Measurements from ENCODE around the gene SUN1. TPM values are rescaled to one million over a fixed set of nuclear protein-coding genes. Genes with fewer than 3 reads are reported as not detected.

SUN1 gene
- total and polyA plus RNA-seq, 10 of the 15 experiments (the other 5 are each of a cell fraction or from before 2014, with no cell fraction given): 27.8 to 107 (median 65.8) TPM

GRCh38 chr7:861222-861621 is 28.9 kb downstream of the SUN1 start:
- intact Hi-C loops (cut with micrococcal nuclease; ENCODE audit: unreplicated experiment): no loop called here
- H3K9me3 ChIP-seq (replicated peaks; ENCODE audit: control insufficient read depth, insufficient read depth, low read length): no peaks in the 10 kb centered on the region
- no peaks in the 10 kb centered on the region for H3K4me1 ChIP-seq (ENCODE audit: control insufficient read depth, insufficient read depth, low read length)
- DNase-seq (ENCODE audit: low read depth, low spot score) (no peak), ATAC-seq (no peak), FAIRE-seq (no peak)
- in situ Hi-C loops (cut with MboI): no loop called here
- SMC1A ChIA-PET (ENCODE audit: uncharacterized antibody, unreplicated experiment): no interaction called here
- peaks cover 20 to 43% of the 10 kb centered on the region in 2 experiments for H3K36me3 ChIP-seq (ENCODE audit: control insufficient read depth in 2 of 2, insufficient read depth in 2 of 2, low read length in 1 of 2)
- H2AFZ ChIP-seq (ENCODE audit: control insufficient read depth, low read depth, low read length): no peak overlapping the region
- no peak overlapping the region for H3K4me3 ChIP-seq
- H3K27ac ChIP-seq (ENCODE audit: control insufficient read depth, insufficient read depth): no peak overlapping the region
- RAD21 ChIA-PET (ENCODE audit: unreplicated experiment): no interaction called here
- no peaks in the 10 kb centered on the region for H4K20me1 ChIP-seq (ENCODE audit: control insufficient read depth, insufficient read depth)
- no TSS peak for BruUV-seq (replicated peaks)
- WGBS (ENCODE audit: insufficient coverage, insufficient replicate concordance, low lambda C conversion rate, missing lambda C conversion rate): 96% methylated on average over 9 of the region's 9 CpGs
- CTCF ChIA-PET: interaction anchor here (0.7 kb wide), 1 partner anchor 12 kb away, joined by 3 read pairs; no protein-coding TSS in a partner anchor
- TF ChIP-seq IKZF2 (IDR thresholded peaks at IDR 0.05): no peak
- TF ChIP-seq KDM1A (IDR thresholded peaks at IDR 0.05; ENCODE audit: borderline replicate concordance): no peak
- no peak for TF ChIP-seq POLR2AphosphoS2 (IDR thresholded peaks at IDR 0.05; ENCODE audit: low read depth, low read length)
- no peak for TF ChIP-seq RUNX3 (IDR thresholded peaks at IDR 0.05; ENCODE audit: low read length)
- no peak for TF ChIP-seq NFYB (IDR thresholded peaks at IDR 0.05; ENCODE audit: insufficient read depth, low read depth, low read length)
- H3K79me2 ChIP-seq (ENCODE audit: control insufficient read depth, insufficient read depth, low read length): no peaks in the 10 kb centered on the region
- H3K4me2 ChIP-seq (ENCODE audit: control insufficient read depth, insufficient read depth): no peak overlapping the region
- H3K27me3 ChIP-seq (replicated peaks in 1 of 2; ENCODE audit: control insufficient read depth in 2 of 2, insufficient read depth in 2 of 2, low read length in 1 of 2): no peaks in the 10 kb centered on the region
- POLR2A ChIA-PET: no interaction called here
- H3K9ac ChIP-seq (ENCODE audit: control insufficient read depth, insufficient read depth, low read length): no peak overlapping the region

- H3K4me2 ChIP-seq (ENCODE audit: control insufficient read depth, insufficient read depth): no peak overlapping the region
- no peak overlapping the region for H2AFZ ChIP-seq (ENCODE audit: control insufficient read depth, low read depth, low read length)
- CTCF ChIA-PET: interaction anchor here (3.2 kb wide), 1 partner anchor 11 kb away, joined by 13 read pairs; no protein-coding TSS in a partner anchor
- no peaks in the 10 kb centered on the region for H3K9me3 ChIP-seq (replicated peaks; ENCODE audit: control insufficient read depth, insufficient read depth, low read length)
- intact Hi-C loops (cut with micrococcal nuclease; ENCODE audit: unreplicated experiment) (no loop called here), in situ Hi-C loops (cut with MboI) (no loop called here)
- SMC1A ChIA-PET (ENCODE audit: uncharacterized antibody, unreplicated experiment): interaction anchor here (1.4 kb wide), 1 partner anchor 73 kb away, joined by 4 read pairs; no protein-coding TSS in a partner anchor
- no peak overlapping the region for H3K27ac ChIP-seq (ENCODE audit: control insufficient read depth, insufficient read depth)
- no peaks in the 10 kb centered on the region for H3K4me1 ChIP-seq (ENCODE audit: control insufficient read depth, insufficient read depth, low read length)
- H4K20me1 ChIP-seq (ENCODE audit: control insufficient read depth, insufficient read depth): no peaks in the 10 kb centered on the region
- H3K36me3 ChIP-seq (ENCODE audit: control insufficient read depth in 2 of 2, insufficient read depth in 2 of 2, low read length in 1 of 2): peaks cover 17 to 39% of the 10 kb centered on the region in 2 experiments
- H3K27me3 ChIP-seq (replicated peaks in 1 of 2; ENCODE audit: control insufficient read depth in 2 of 2, insufficient read depth in 2 of 2, low read length in 1 of 2): no peaks in the 10 kb centered on the region
- H3K9ac ChIP-seq (ENCODE audit: control insufficient read depth, insufficient read depth, low read length): no peak overlapping the region
- WGBS (ENCODE audit: insufficient coverage, insufficient replicate concordance, low lambda C conversion rate, missing lambda C conversion rate): 89% methylated on average over 6 of the region's 6 CpGs
- FAIRE-seq (no peak), DNase-seq (ENCODE audit: low read depth, low spot score) (no peak), ATAC-seq (no peak)
- RAD21 ChIA-PET (ENCODE audit: unreplicated experiment): no interaction called here
- no peaks in the 10 kb centered on the region for H3K79me2 ChIP-seq (ENCODE audit: control insufficient read depth, insufficient read depth, low read length)
- H3K4me3 ChIP-seq: no peak overlapping the region
- POLR2A ChIA-PET: no interaction called here
- BruUV-seq (replicated peaks): no TSS peak
- TF ChIP-seq CREM (IDR thresholded peaks at IDR 0.05; ENCODE audit: low read depth): no peak
- TF ChIP-seq ZNF217 (IDR thresholded peaks at IDR 0.05): no peak
- TF ChIP-seq ZNF274 (IDR thresholded peaks at IDR 0.05; ENCODE audit: insufficient read depth, insufficient read length): no peak
- no peak for TF ChIP-seq EED (IDR thresholded peaks at IDR 0.05; ENCODE audit: low read depth)
- TF ChIP-seq YBX1 (IDR thresholded peaks at IDR 0.05): no peak
- no peak for TF ChIP-seq MAX (IDR thresholded peaks at IDR 0.05; ENCODE audit: low read depth, low read length)
- no peak for TF ChIP-seq RBBP5 (conservative IDR thresholded peaks at IDR 0.05)
- no peak for TF ChIP-seq CHD2 (IDR thresholded peaks at IDR 0.05; ENCODE audit: borderline replicate concordance, low read depth, low read length)
- TF ChIP-seq BCL11A (IDR thresholded peaks at IDR 0.05; ENCODE audit: low read depth, low read length): no peak
- no peak for TF ChIP-seq PKNOX1 (IDR thresholded peaks at IDR 0.05)
- no peak for TF ChIP-seq SP1 (IDR thresholded peaks at IDR 0.05; ENCODE audit: low read depth, low read length)
- no peak for TF ChIP-seq ZBTB33 (IDR thresholded peaks at IDR 0.05)
These were observed 29.9 kb downstream of the SUN1 start for GRCh38 chr7:862157-862556.
